Measurements from ENCODE around the gene GNB1L. TPM values are rescaled to one million over a fixed set of nuclear protein-coding genes. Genes with fewer than 3 reads are reported as not detected.

The GNB1L gene
- total RNA-seq, result 1 to 10 TPM; 7.4 to 8.7 TPM

DNA sequence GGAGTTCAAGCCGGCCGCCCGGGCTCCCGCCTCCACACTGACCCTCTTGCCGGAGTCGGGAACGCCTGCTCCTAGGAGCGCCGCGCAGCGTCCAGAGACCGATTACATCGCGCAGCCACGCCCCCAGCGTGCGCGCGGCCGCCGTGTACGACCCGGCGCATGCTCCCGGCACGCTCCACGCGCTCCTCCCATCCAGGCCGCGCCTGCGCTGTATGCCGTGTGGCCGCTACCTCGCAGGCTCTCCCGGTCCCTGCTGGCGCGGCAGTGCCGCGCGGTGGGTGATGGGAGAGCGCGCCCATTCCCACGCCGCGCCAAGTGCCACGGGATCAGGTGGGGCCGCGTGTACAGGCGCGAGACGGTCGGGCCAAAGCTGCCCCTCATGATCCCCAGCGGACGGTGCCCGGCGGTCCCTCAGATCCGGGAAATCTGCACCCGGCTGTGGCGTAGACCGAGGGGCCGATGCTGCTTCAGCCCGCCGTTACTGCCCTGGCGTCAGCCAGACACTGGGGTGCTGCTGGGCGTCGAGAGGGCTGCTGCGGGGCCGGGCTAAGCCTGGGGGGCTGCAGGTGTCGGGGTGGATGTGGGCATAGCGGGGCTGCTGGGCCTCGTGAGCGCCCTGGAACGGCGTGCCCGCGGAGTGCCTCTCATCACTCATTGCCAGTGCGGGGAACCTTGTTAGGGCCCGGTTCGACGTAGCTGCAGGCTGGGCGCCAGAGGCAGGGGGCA lies at the start of gene GNB1L, which contains the start of gene RTL10:
Gene GNB1L, minus strand, starts transcription at position 97 of the 726 bp plus-strand sequence. CDS start 33,519 bp downstream, outside the sequence.
Gene RTL10, minus strand, starts transcription at position 97 of the 726 bp plus-strand sequence. CDS start 2,613 bp downstream, outside the sequence.
- POLR2A ChIA-PET, result interaction anchor here (0.7 to 3.2 kb wide), 20 partner anchors 8 to 710 kb away, joined by 3 to 45 read pairs (median 4); partner anchors contain the start of genes CDC45, COMT, ESS2 and TXNRD2
- no peaks in the 10 kb centered on the region for H3K9me3 Mint-ChIP-seq
- peak; percentile 96 for DNase-seq
- peak within 1 kb of the TSS; percentile 90 for H3K4me3 Mint-ChIP-seq
- peak within 1 kb of the TSS; percentile 90 for H3K27ac Mint-ChIP-seq
- H3K36me3 Mint-ChIP-seq (ENCODE audit: low read depth), result peaks cover 16% of the 10 kb centered on the region
- no peaks in the 10 kb centered on the region for H3K27me3 Mint-ChIP-seq
- CTCF ChIA-PET, result interaction anchor here (1.0 to 1.9 kb wide), 2 partner anchors 11 to 125 kb away, joined by 3 to 5 read pairs; no protein-coding TSS in a partner anchor
- peaks cover 36% of the 10 kb centered on the region for H3K4me1 Mint-ChIP-seq

- H3K4me3 Mint-ChIP-seq, result no peak overlapping the region
- no peaks in the 10 kb centered on the region for H3K27me3 Mint-ChIP-seq
- DNase-seq, result no peak
- ChIA-PET CTCF (interaction anchor here (1.0 kb wide), 1 partner anchor 174 kb away, joined by 3 read pairs; no protein-coding TSS in a partner anchor), POLR2A (interaction anchor here (1.1 to 1.2 kb wide), 2 partner anchors 12 to 174 kb away, joined by 3 read pairs; no protein-coding TSS in a partner anchor)
- H3K36me3 Mint-ChIP-seq (ENCODE audit: low read depth), result no peaks in the 10 kb centered on the region
- no peak overlapping the region for H3K27ac Mint-ChIP-seq
- H3K4me1 Mint-ChIP-seq, result no peaks in the 10 kb centered on the region
- H3K9me3 Mint-ChIP-seq, result no peaks in the 10 kb centered on the region
These were observed 49.6 kb upstream of the GNB1L start for GRCh38 chr22:19904174-19904856.

DNA sequence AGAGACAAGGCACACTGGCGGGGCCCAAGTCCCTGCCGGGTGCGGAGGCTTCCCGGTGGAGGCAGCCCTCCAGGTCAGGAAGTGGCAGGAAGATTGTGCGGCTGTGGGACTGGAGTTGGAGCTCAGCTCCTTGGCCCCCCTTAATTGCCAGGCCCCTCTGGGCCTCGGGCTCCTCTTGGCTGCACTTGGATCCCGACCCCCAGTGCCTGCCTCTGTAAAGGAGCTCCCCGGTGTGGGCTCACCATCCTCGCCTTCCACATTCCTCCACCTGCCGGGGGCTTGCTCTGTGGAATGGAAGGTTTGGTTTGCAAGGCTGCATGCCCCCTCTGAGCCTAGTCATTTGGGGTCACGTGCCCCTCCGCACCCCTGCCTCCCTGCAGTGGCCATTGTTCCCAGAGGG lies 48.8 kb upstream of the GNB1L start:
- ChIA-PET POLR2A (no interaction called here), CTCF (no interaction called here)
- no peak overlapping the region for H3K4me3 Mint-ChIP-seq
- no peaks in the 10 kb centered on the region for H3K36me3 Mint-ChIP-seq (ENCODE audit: low read depth)
- DNase-seq, result no peak
- no peaks in the 10 kb centered on the region for H3K4me1 Mint-ChIP-seq
- H3K27ac Mint-ChIP-seq, result no peak overlapping the region
- no peaks in the 10 kb centered on the region for H3K27me3 Mint-ChIP-seq
- H3K9me3 Mint-ChIP-seq, result no peaks in the 10 kb centered on the region

GRCh38 chr22:19903031-19903430 lies 48.4 kb upstream of the GNB1L start:
- POLR2A ChIA-PET, result no interaction called here
- Mint-ChIP-seq H3K27ac (no peak overlapping the region), H3K27me3 (no peaks in the 10 kb centered on the region), H3K36me3 (ENCODE audit: low read depth) (no peaks in the 10 kb centered on the region), H3K9me3 (no peaks in the 10 kb centered on the region), H3K4me3 (no peak overlapping the region), H3K4me1 (no peaks in the 10 kb centered on the region)
- CTCF ChIA-PET, result no interaction called here
- no peak for DNase-seq

GRCh38 chr22:19902245-19902715 lies 47.6 kb upstream of the GNB1L start:
- no peaks in the 10 kb centered on the region for H3K27me3 Mint-ChIP-seq
- ChIA-PET CTCF (interaction anchor here (2.0 kb wide), 1 partner anchor 10 kb away, joined by 6 read pairs; no protein-coding TSS in a partner anchor), POLR2A (interaction anchor here (1.2 kb wide), 1 partner anchor 48 kb away, joined by 3 read pairs; the partner anchor contains the start of genes GNB1L and RTL10)
- H3K9me3 Mint-ChIP-seq, result no peaks in the 10 kb centered on the region
- no peak overlapping the region for H3K27ac Mint-ChIP-seq
- no peaks in the 10 kb centered on the region for H3K36me3 Mint-ChIP-seq (ENCODE audit: low read depth)
- DNase-seq, result no peak
- H3K4me3 Mint-ChIP-seq, result no peak overlapping the region
- H3K4me1 Mint-ChIP-seq, result no peaks in the 10 kb centered on the region

GRCh38 chr22:19901577-19902244 lies 47.0 kb upstream of the GNB1L start:
- Mint-ChIP-seq H3K36me3 (ENCODE audit: low read depth) (no peaks in the 10 kb centered on the region), H3K27ac (no peak overlapping the region), H3K9me3 (no peaks in the 10 kb centered on the region)

DNA sequence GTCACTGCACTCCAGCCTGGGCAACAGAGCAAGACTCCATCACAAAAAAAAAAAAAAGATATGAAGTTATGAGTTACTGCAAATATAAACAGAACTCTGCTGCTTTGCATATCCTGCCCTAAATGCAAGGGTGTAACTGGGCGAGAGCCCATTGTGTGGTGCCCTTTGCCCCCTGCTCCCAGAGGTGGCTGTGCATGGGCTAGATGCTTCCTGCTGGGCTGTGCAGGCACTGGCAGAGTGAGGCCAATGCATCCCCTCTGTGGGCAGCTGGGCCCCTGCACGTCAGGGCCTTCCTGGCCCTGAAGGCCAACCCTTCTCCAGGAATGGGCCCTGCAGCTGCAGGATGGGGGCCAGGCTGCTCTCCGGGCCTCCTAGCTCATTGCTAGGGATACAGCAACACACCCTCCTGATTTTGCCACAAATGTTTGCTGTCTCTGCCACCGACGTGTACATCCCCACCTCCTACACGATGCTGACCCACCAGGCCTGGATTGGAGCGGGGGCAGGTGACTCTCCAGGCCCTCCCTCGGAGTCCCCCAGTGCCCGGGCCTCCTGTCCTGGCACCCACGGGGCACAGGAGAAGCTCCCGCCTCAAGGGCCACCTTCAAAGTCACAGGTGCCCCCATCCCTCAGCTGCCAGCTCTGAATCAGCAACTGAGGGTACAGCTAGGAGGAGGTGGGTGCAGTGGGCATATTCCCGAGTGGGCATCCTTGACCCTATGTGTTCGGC lies 46.2 kb upstream of the GNB1L start:
- DNase-seq, result no peak
- CTCF ChIA-PET, result interaction anchor here (0.9 to 2.0 kb wide), 3 partner anchors 9 to 170 kb away, joined by 3 to 6 read pairs (median 6); no protein-coding TSS in a partner anchor
- Mint-ChIP-seq H3K27ac (no peak overlapping the region), H3K9me3 (no peaks in the 10 kb centered on the region), H3K4me3 (no peak overlapping the region), H3K4me1 (no peaks in the 10 kb centered on the region), H3K27me3 (no peaks in the 10 kb centered on the region), H3K36me3 (ENCODE audit: low read depth) (no peaks in the 10 kb centered on the region)
- POLR2A ChIA-PET, result interaction anchor here (1.2 kb wide), 1 partner anchor 46 kb away, joined by 3 read pairs; the partner anchor contains the start of genes GNB1L and RTL10

More at GRCh38 chr22:19901577-19902244, 47.0 kb upstream of the GNB1L start:
- no peaks in the 10 kb centered on the region for H3K4me1 Mint-ChIP-seq
- ChIA-PET POLR2A (interaction anchor here (1.2 kb wide), 1 partner anchor 47 kb away, joined by 3 read pairs; the partner anchor contains the start of genes GNB1L and RTL10), CTCF (interaction anchor here (0.9 to 2.0 kb wide), 3 partner anchors 9 to 171 kb away, joined by 3 to 6 read pairs (median 6); no protein-coding TSS in a partner anchor)
- no peak for DNase-seq
- no peak overlapping the region for H3K4me3 Mint-ChIP-seq
- no peaks in the 10 kb centered on the region for H3K27me3 Mint-ChIP-seq

DNA sequence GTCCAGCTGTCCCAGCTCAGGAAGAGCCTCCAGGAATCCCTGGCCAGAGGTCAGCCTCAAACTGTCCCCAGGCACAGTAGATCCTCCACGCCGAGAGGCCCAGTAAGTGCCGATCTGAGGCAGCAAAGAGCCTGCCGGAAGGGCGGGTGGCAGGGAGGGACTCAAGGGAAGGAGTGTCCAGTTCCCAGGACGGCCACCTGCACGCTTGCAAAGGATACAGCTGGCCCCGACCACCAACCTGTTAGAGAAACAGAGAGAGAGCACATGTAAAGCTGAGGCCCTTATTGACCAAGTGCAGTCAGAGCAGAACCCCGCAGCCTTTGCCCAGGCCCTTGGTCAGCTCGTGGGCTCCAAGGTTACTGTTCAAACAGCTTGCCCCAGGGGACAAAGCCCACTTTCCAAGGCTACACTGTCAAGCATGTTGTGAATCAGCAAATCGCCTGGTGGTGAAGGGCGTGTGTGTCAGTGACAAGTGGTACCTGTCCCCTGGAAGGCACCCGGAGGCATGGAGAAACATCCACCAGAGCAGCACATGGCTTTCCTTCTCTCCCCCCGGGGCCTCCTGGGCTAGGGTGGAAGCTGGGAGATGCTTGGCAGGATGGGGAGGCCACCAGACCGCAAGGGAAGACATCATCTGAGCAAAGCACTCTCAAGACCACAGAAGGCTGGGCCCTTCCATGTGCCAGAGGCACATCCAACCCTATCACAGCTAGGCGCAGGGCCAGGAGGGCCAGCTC lies 44.3 kb upstream of the GNB1L start:
- Mint-ChIP-seq H3K27ac (no peak overlapping the region), H3K4me1 (no peaks in the 10 kb centered on the region), H3K36me3 (ENCODE audit: low read depth) (no peaks in the 10 kb centered on the region), H3K9me3 (no peaks in the 10 kb centered on the region), H3K4me3 (no peak overlapping the region), H3K27me3 (no peaks in the 10 kb centered on the region)
- ChIA-PET CTCF (no interaction called here), POLR2A (no interaction called here)
- DNase-seq, result no peak

DNA sequence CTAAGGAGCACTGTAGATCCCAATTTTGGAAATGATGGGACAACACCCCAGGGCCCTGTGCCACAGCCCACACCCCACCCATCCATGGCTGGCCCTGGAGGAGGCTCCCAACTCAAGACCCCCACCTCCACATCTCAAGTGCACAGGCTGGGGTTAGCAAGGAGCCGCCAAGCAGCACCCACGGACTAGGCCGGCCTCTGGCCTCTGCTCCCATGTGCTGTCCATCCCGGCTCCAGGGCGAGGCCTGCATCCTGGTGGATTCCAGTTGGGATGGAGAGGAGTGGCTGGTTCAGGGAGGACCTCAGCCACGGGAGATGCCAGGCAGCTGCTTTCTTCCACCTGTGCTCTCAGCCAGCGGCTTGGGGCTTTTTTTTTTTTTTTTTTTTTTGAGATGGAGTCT lies 43.5 kb upstream of the GNB1L start:
- Mint-ChIP-seq H3K9me3 (no peaks in the 10 kb centered on the region), H3K27ac (no peak overlapping the region), H3K27me3 (no peaks in the 10 kb centered on the region), H3K36me3 (ENCODE audit: low read depth) (no peaks in the 10 kb centered on the region), H3K4me1 (peaks cover under 1% of the 10 kb centered on the region), H3K4me3 (no peak overlapping the region)
- no peak for DNase-seq
- POLR2A ChIA-PET, result interaction anchor here (0.9 kb wide), 1 partner anchor 43 kb away, joined by 3 read pairs; no protein-coding TSS in a partner anchor
- CTCF ChIA-PET, result no interaction called here

GRCh38 chr22:19897726-19898125 lies 43.1 kb upstream of the GNB1L start:
- DNase-seq, result no peak
- CTCF ChIA-PET, result interaction anchor here (1.2 kb wide), 1 partner anchor 13 kb away, joined by 3 read pairs; no protein-coding TSS in a partner anchor
- peaks cover 4% of the 10 kb centered on the region for H3K4me1 Mint-ChIP-seq
- no peak overlapping the region for H3K4me3 Mint-ChIP-seq
- POLR2A ChIA-PET, result interaction anchor here (0.9 to 1.0 kb wide), 2 partner anchors 11 to 42 kb away, joined by 3 read pairs; no protein-coding TSS in a partner anchor
- no peak overlapping the region for H3K27ac Mint-ChIP-seq
- H3K36me3 Mint-ChIP-seq (ENCODE audit: low read depth), result no peaks in the 10 kb centered on the region
- H3K27me3 Mint-ChIP-seq, result no peaks in the 10 kb centered on the region
- H3K9me3 Mint-ChIP-seq, result no peaks in the 10 kb centered on the region

DNA sequence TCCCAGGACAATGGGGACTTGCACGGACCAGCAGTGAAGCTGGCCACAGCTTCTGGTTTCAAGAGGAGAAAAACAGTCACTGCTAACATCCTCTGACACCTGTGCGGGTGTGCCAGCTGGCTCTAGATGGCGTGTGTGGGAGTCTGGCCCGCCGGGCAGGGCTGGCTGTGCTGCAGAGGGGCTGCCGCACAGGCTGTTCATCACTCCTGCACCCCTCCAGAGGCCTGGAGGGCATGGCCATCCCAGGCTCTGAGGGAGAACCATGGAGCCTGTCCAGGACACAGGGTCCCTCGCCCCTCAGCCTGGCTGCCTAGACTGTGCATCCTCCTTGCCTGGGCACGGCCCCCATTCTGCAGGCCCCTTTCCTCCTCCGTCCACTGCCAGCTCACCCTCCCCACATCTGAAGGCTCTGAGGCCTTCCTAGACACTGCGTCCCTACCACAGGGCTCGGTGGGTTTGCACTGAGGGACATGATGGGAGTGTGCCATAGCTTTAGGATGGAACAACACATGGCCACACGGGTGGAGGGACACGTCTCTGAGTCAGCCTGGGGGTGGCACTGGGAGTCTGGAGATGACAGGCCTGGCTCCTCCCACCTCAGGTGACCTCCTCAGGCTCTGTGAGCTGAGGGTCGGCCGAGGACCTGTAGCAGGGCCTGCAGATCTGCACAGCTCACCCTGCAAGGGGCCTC lies 42.1 kb upstream of the GNB1L start:
- H3K27ac Mint-ChIP-seq, result no peak overlapping the region
- peaks cover 14% of the 10 kb centered on the region for H3K4me1 Mint-ChIP-seq
- CTCF ChIA-PET, result interaction anchor here (1.2 kb wide), 1 partner anchor 14 kb away, joined by 3 read pairs; no protein-coding TSS in a partner anchor
- H3K27me3 Mint-ChIP-seq, result no peaks in the 10 kb centered on the region
- H3K9me3 Mint-ChIP-seq, result no peaks in the 10 kb centered on the region
- no peak overlapping the region for H3K4me3 Mint-ChIP-seq
- no peaks in the 10 kb centered on the region for H3K36me3 Mint-ChIP-seq (ENCODE audit: low read depth)
- no peak for DNase-seq
- POLR2A ChIA-PET, result interaction anchor here (0.9 to 1.0 kb wide), 2 partner anchors 10 to 41 kb away, joined by 3 read pairs; no protein-coding TSS in a partner anchor
